Adipocyte (in vitro differentiated cells): ENCODE results near the gene SMCR8.

Experiments used
- DNase-seq: peaks from one replicate; pipeline ENCODE4 v3.0.0-alpha.2; 2015; ENCODE audit warnings: low read depth
- H3K27me3 ChIP-seq: replicated peaks from 2 replicates; pipeline ENCODE4 v1.7.0; 2013; ENCODE audit warnings: mild to moderate bottlenecking, low read length, moderate library complexity; ENCODE audit not compliant: control insufficient read depth, insufficient read depth
- H3K36me3 ChIP-seq: 2 replicates; pipeline ENCODE4 v1.7.0; 2013; ENCODE audit warnings: low read length, mild to moderate bottlenecking, moderate library complexity; ENCODE audit not compliant: control insufficient read depth, insufficient read depth, severe bottlenecking
- H3K4me1 ChIP-seq: 2 replicates; pipeline ENCODE4 v1.7.0; 2013; ENCODE audit warnings: mild to moderate bottlenecking, low read length, moderate library complexity; ENCODE audit not compliant: control insufficient read depth, insufficient read depth
- H3K4me3 ChIP-seq: 2 replicates; pipeline ENCODE4 v1.7.0; 2013; ENCODE audit warnings: mild to moderate bottlenecking, low read length, moderate library complexity
- H3K9ac ChIP-seq: 2 replicates; pipeline ENCODE4 v1.7.0; 2013; ENCODE audit warnings: mild to moderate bottlenecking, low read length, moderate library complexity
- H3K9me3 ChIP-seq: 2 replicates; pipeline ENCODE4 v1.7.0; 2013; ENCODE audit warnings: mild to moderate bottlenecking, low read length, moderate library complexity; ENCODE audit not compliant: control insufficient read depth

Gene SMCR8

DNA sequence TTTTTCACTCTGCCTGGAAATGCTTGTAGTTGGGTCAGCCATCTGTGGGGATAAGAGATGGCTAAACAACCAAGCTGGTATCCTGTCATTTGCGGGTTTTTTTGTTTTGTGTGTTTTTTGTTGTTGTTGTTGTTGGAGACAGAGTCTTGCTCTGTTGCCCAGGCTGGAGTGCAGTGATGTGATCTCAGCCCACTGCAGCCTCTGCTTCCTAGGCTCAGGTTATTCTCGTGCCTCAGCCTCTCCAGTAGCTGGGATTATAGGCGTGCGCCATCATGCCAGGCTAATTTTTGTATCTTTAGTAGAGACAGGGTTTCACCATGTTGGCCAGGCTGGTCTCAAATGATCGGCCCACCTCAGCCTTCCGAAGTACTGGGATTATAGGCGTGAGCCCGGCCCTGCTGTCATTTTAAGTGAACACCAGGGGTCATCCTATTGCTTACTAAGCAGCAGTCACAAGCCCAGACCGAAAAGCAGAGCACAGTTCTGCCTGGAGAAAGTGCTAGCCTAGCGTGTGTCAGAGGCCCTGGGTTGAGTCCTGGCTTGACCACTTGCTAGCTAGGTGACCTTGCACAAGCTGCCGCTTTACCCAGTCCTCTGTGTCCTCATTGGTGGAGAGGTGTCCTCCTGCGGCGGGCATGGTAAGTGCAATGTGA is 4.6 kb downstream of the SMCR8 start:
- Histone ChIP-seq H3K36me3 (peaks cover 31% of the 10 kb centered on the region), H3K9ac (peak overlapping the region; percentile 50), H3K27me3 (no peaks in the 10 kb centered on the region), H3K4me1 (peaks cover 51% of the 10 kb centered on the region), H3K4me3 (peak overlapping the region; percentile 71), H3K9me3 (no peaks in the 10 kb centered on the region)
- DNase-seq, result peak; percentile 70

DNA sequence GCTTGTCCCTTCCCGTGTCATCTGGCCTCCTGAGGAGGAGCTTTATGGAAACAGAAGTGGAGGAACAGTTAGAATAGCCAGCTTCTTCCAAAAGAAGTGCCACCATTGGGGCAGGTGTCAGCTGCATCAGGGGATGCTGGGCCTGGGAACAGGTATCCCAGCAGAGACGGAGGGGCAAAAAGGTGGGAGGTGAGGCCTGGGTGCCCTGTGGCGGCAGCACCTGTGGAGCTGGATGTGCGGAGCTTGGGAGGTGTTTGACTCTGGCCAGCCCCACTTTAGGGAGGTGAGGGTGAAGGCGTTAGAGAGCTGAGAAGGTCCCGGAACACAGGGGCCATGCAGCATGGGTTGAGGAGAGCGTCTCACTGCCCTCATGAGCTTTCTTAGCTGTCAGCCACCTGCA is 5.2 kb downstream of the SMCR8 start:
- Histone ChIP-seq H3K36me3 (peaks cover 37% of the 10 kb centered on the region), H3K9ac (peak overlapping the region; percentile 50), H3K4me1 (peaks cover 51% of the 10 kb centered on the region), H3K4me3 (peak overlapping the region; percentile 52), H3K27me3 (no peaks in the 10 kb centered on the region), H3K9me3 (no peaks in the 10 kb centered on the region)
- DNase-seq, result no peak

DNA sequence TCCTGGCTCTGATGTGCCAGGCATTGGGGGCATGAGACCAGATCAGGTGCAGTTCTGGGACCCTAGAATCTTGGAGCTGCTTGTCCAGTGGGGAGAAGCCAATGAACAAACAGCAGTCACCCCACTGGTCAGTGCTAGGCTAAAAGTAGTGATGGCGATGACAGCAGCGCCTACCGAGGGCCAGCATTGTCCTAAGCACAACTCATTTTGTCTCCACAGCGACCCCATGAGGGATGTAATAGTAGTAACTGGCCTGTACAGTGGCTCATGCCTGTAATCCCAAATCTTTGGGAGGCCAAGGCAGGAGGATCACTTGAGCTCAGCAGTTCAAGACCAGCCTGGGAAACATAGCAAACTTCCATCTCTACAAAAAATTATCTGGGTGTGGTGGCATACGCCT is 6.2 kb downstream of the SMCR8 start:
- no peaks in the 10 kb centered on the region for H3K9me3 ChIP-seq
- DNase-seq, result no peak
- peaks cover 44% of the 10 kb centered on the region for H3K4me1 ChIP-seq
- no peaks in the 10 kb centered on the region for H3K27me3 ChIP-seq
- H3K4me3 ChIP-seq, result no peak overlapping the region
- H3K36me3 ChIP-seq, result peaks cover 38% of the 10 kb centered on the region
- no peak overlapping the region for H3K9ac ChIP-seq

DNA sequence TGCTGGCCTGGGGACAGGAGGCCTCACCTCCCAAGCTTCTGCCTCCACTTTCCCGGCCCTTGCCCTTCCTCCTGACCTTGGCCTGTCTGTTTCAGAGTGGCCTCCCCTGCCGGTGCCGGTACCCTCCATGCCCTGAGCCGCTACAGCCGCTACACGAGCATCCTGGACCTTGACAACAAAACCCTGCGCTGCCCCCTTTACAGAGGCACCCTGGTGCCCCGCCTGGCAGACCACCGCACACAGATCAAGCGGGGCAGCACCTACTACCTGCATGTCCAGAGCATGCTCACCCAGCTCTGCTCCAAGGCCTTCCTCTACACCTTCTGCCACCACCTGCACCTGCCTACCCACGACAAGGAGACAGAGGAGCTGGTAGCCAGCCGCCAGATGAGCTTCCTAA is 7.4 kb downstream of the SMCR8 start:
- DNase-seq, result no peak
- Histone ChIP-seq H3K9ac (no peak overlapping the region), H3K27me3 (no peaks in the 10 kb centered on the region), H3K4me1 (peaks cover 33% of the 10 kb centered on the region), H3K36me3 (peaks cover 34% of the 10 kb centered on the region), H3K4me3 (no peak overlapping the region), H3K9me3 (no peaks in the 10 kb centered on the region)

DNA sequence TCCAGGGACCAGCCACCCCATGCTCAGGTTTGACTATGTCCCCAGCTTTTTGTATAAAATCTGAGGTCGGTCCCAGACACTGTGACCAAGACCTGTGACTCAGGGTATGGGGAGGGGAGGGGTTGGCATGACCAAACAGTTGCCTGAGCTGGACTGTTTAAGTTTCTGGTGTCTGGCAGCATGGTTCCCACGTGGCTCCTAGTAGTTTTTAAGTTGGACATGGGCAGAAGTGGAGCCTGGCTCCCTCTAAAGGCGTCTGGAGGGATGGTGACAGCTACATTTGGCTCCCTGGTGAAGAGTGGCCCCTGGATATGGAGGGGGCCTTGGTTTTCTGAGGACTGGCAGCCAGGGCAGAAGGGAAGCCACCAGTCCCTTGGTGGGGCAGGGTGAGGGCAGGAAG is 7.9 kb downstream of the SMCR8 start:
- Histone ChIP-seq H3K36me3 (peaks cover 36% of the 10 kb centered on the region), H3K9ac (no peak overlapping the region), H3K27me3 (no peaks in the 10 kb centered on the region), H3K4me3 (no peak overlapping the region), H3K9me3 (no peaks in the 10 kb centered on the region), H3K4me1 (peaks cover 28% of the 10 kb centered on the region)
- DNase-seq, result no peak

DNA sequence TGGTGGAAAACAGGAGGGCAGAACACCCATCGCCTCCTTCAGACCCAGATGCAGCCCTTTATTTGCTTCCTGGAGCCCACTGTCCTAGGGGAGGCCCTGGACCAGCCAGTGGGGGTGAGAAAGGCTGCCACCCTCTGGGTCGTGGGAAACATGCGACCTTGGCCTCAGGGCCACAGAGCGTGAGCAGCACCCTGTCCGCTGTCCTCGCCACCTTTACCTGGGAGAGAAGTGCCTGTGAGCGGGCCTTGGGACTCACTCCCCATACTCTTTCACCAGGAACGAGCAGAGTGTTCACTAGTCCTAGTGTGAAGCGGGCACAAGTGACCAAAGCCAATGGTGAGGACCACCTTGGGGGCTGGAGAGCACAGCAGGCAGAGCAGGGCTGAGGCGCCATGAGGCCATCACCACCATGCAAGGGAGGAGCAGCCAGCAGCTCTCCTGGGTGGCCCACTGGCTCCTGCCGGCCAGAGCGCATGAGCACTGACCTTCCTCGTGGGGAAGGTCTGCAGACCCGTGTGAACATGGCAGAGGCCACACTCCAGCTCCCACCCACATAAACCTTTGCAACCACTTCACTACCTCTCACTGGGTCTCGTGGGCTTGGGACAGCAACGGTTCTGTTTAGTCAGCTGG is 8.5 kb downstream of the SMCR8 start:
- no peak overlapping the region for H3K9ac ChIP-seq
- H3K27me3 ChIP-seq, result no peaks in the 10 kb centered on the region
- no peaks in the 10 kb centered on the region for H3K9me3 ChIP-seq
- no peak overlapping the region for H3K4me3 ChIP-seq
- DNase-seq, result no peak
- H3K36me3 ChIP-seq, result peaks cover 42% of the 10 kb centered on the region
- H3K4me1 ChIP-seq, result peaks cover 23% of the 10 kb centered on the region

DNA sequence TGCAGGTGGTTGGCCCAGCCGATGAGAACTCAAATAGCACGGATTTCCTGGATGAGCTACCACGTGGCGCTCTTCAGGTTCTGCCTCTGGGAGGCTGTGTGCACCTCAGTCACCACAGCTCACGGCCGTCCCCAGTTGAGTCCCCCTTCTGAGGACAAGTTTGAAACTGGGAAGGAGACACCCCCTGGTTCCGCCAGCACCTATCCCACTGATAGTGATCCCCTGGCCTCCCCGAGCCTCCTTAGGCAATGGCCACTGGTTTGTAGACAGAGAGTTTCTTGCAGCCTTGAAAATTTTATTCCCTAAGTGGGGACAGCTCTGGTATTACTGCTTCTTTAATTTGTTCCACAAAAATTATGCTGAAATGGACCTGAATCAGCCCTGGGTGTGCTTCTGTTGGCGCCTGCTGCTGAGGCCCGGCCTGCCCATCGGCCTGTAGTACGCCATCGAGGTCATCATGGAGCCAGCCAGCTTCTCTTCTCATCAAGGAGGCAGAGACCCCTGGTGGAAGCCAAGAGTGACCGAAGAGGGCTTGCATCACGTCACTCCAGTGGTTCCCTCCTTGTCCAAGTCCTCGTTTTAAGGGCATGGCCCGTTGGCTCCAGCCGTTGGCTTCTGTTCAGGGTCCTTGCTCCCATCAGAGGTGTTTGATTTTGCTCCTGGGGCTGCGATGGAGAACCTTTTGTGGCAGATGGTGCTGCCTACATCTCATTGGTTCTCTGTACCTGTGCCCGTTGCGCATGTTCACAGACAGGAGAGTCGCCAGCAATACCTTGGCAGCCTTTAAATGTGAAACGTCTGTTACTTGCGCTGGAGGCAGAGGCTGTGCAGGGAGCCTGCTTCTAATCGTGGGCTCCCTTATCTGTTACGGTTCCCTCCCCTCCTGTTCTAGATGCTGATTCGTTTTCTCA is 9.3 kb downstream of the SMCR8 start:
- H3K9ac ChIP-seq, result no peak overlapping the region
- H3K4me3 ChIP-seq, result no peak overlapping the region
- DNase-seq, result no peak
- H3K4me1 ChIP-seq, result peaks cover 15% of the 10 kb centered on the region
- H3K9me3 ChIP-seq, result no peaks in the 10 kb centered on the region
- H3K36me3 ChIP-seq, result peaks cover 50% of the 10 kb centered on the region
- H3K27me3 ChIP-seq, result no peaks in the 10 kb centered on the region

DNA sequence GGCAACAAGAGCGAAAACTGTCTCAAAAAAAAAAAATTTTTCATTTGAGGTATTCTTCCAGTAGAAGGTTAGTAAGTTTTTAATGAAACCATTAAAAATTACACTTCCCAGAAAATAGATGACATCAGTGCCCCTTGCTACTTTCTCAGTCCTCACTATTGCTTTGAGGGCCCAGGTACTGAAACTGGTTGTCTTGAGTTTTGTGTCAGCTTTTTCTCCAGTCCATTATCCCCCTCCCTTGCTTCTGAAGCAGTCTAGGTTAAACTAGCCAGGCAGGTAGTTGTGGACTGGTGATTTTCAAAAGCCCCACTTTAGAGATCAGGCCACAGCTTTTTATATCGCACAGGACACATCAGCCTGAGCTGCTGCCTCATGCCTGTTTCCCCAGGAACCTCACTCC is 10.9 kb downstream of the SMCR8 start:
- no peaks in the 10 kb centered on the region for H3K27me3 ChIP-seq
- H3K9me3 ChIP-seq, result no peaks in the 10 kb centered on the region
- no peaks in the 10 kb centered on the region for H3K4me1 ChIP-seq
- no peak for DNase-seq
- H3K4me3 ChIP-seq, result no peak overlapping the region
- H3K36me3 ChIP-seq, result peaks cover 64% of the 10 kb centered on the region
- no peak overlapping the region for H3K9ac ChIP-seq

DNA sequence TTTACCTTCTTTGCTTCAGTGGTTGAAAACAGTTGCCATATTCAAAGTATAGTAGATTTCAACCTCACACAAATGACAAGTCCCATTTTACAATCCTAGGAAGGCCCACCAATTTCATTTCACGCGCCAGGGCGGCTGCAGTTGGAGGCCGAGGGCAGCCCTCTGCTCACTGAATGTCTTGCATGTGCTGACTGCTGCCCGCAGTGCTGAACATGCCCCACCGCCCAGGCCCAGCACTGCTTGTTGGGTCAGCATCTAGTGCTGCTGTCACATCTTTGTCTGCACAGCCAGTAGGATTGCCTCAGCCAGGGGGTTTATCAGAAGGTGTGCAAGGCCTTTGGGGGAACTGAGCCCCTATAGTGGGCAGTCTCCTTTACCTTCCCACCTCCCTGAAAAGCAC is 11.5 kb downstream of the SMCR8 start:
- no peak overlapping the region for H3K4me3 ChIP-seq
- no peak for DNase-seq
- H3K27me3 ChIP-seq, result no peaks in the 10 kb centered on the region
- no peaks in the 10 kb centered on the region for H3K4me1 ChIP-seq
- H3K36me3 ChIP-seq, result peaks cover 69% of the 10 kb centered on the region
- no peaks in the 10 kb centered on the region for H3K9me3 ChIP-seq
- no peak overlapping the region for H3K9ac ChIP-seq

DNA sequence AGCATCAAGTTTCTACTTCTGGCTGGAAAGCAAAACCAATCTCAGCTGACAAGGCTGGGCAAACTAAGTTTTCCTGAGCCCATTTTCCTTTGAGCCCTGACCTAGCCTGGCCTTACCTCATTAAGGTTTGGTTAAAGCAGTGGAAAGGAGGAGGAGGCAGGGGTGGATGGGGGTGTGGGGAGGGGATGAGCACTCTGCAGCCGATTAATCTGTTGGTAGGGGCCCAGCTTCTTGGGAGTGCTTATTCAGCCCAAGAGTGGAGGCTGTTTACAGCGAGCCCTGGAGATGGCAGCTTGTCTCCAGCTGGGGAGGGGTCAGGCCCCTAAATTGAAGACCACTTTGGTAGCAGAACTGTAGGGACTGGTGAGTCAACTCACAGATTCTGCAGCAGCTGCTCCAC is 12.0 kb downstream of the SMCR8 start:
- Histone ChIP-seq H3K36me3 (peaks cover 74% of the 10 kb centered on the region), H3K27me3 (no peaks in the 10 kb centered on the region), H3K4me3 (no peak overlapping the region), H3K4me1 (no peaks in the 10 kb centered on the region), H3K9me3 (no peaks in the 10 kb centered on the region), H3K9ac (no peak overlapping the region)
- DNase-seq, result no peak

DNA sequence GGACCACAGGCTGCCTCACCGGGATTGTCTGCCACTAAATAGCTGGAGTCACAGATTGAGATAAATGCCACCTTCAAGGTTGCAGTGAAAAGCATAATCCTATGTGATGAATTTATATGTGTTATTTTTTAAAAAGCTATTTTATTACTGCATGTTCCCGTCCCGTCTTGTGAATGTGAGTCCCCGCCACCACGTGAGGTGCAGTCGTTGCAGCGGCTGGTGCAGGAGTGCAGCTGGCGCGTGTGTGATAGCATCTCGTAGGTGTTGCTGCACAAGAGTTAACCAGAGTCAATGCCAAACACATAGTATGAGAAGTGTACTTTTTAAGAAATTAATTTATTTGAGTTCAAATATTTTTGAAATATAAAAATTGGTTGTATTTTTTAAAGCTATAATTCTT is 12.5 kb downstream of the SMCR8 start:
- H3K27me3 ChIP-seq, result no peaks in the 10 kb centered on the region
- H3K9ac ChIP-seq, result no peak overlapping the region
- H3K4me1 ChIP-seq, result peaks cover under 1% of the 10 kb centered on the region
- no peak overlapping the region for H3K4me3 ChIP-seq
- no peaks in the 10 kb centered on the region for H3K9me3 ChIP-seq
- peaks cover 77% of the 10 kb centered on the region for H3K36me3 ChIP-seq
- DNase-seq, result no peak
